Transverse colon (tissue), 4 donors: Measurements from ENCODE around the gene DENND1C.

ENCODE experiments used
- EP300 ChIP-seq: sonication (generic); formaldehyde crosslinking; IDR thresholded peaks from one replicate; pipeline ENCODE4 v1.6.1; 2017; ENCODE audit warnings: antibody characterized with exemption, low read depth
- POLR2A ChIP-seq: fragments of 450-650 bp; IDR thresholded peaks from one replicate; pipeline ENCODE4 v1.6.1; 2016; ENCODE audit warnings: antibody characterized with exemption, mild to moderate bottlenecking, moderate library complexity
- POLR2AphosphoS5 ChIP-seq, 3 donors: sonication (generic); formaldehyde crosslinking; IDR thresholded peaks; one replicate each; pipeline ENCODE4 v1.6.1; 2016; ENCODE audit warnings: antibody characterized with exemption in 3 of 3
- TF ChIP-seq, protein P1 (sequence below), 5 experiments: fragments of 200-600 bp in 3 of 5; fragments of 450-650 bp in 2 of 5; sonication (generic) in 3 of 5; IDR thresholded peaks; 1 replicate in 2 of 5; 2 replicates in 3 of 5; pipeline ENCODE4 v1.5.1; 2016 to 2017; ENCODE audit warnings: antibody characterized with exemption in 5 of 5, inconsistent platforms in 3 of 5, mild to moderate bottlenecking in 2 of 5, moderate library complexity in 1 of 5

DNA sequence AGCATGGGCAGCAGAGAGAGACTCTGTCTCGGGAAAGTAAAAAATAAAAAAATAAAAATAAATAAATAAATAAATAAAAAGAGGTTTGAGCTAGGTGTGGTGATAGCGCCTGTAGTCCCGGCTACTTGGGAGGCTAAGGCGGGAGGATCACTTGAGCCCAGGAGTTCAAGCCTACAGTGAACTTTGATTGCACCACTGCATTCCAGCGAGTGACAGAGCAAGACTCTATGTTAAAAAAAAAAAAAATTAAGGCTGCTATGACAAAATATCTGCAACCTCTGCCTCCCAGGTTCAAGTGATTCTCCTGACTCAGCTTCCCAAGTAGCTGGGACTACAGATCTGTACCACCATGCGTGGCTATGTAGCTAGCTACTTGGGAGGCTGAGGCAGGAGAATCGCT is 3.2 kb upstream of the DENND1C start:
- TF ChIP-seq, protein P1, sequence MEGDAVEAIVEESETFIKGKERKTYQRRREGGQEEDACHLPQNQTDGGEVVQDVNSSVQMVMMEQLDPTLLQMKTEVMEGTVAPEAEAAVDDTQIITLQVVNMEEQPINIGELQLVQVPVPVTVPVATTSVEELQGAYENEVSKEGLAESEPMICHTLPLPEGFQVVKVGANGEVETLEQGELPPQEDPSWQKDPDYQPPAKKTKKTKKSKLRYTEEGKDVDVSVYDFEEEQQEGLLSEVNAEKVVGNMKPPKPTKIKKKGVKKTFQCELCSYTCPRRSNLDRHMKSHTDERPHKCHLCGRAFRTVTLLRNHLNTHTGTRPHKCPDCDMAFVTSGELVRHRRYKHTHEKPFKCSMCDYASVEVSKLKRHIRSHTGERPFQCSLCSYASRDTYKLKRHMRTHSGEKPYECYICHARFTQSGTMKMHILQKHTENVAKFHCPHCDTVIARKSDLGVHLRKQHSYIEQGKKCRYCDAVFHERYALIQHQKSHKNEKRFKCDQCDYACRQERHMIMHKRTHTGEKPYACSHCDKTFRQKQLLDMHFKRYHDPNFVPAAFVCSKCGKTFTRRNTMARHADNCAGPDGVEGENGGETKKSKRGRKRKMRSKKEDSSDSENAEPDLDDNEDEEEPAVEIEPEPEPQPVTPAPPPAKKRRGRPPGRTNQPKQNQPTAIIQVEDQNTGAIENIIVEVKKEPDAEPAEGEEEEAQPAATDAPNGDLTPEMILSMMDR (IDR thresholded peaks at IDR 0.05) = no peak
- no peak for TF ChIP-seq POLR2AphosphoS5 (IDR thresholded peaks at IDR 0.05)
- TF ChIP-seq POLR2A = no peak
- no peak for TF ChIP-seq EP300
